OCI-LY1 (cell line): ENCODE measurements around the gene PUM1.

ENCODE experiments used
- EZH2 ChIP-seq: fragments of 200-600 bp; sonication (generic), shearing (Covaris generic); IDR thresholded peaks from 2 replicates; pipeline ENCODE4 v1.8.0; 2017; ENCODE audit warnings: borderline replicate concordance, mixed run types, mild to moderate bottlenecking, antibody characterized with exemption, low read length, moderate library complexity, mixed read lengths
- TF ChIP-seq, protein P1 (sequence below): fragments of 200-600 bp; sonication (generic), shearing (Covaris generic); IDR thresholded peaks from 2 replicates; pipeline ENCODE4 v1.5.1; 2017; ENCODE audit warnings: mild to moderate bottlenecking, antibody characterized with exemption, low read length, moderate library complexity, mixed read lengths

DNA sequence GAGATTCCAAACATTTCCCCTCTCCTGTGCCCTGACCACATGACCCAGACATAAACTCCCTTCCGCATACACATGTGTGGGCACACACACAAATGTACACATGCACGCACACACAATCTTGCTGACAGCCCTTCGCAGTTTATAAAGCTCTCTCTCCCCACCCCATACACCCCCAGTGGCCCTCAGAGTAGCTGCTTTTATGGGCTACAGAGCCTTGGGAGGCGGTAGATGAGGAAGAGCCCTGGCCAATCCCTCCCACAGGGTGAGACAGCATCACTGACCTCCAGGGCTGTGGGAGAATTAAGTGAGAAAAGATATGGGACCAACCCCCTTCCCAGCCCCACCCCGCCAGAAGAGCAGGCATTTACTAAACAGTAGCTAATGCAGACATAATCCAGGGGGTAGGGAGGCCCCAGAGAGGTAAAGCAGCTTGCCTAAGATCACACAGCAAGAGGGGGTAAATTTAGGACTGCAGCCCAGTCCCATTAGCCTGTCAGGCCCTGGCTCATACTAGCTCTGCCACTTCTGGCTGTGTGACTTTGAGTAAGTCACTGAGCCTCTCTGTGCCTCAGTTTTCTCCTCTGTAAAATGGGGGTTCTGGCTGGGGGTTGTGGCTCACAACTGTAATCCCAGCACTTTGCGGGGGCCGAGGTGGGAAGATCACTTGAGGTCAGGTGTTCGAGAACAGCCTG is 162.0 kb downstream of the PUM1 start:
- TF ChIP-seq, protein P1, sequence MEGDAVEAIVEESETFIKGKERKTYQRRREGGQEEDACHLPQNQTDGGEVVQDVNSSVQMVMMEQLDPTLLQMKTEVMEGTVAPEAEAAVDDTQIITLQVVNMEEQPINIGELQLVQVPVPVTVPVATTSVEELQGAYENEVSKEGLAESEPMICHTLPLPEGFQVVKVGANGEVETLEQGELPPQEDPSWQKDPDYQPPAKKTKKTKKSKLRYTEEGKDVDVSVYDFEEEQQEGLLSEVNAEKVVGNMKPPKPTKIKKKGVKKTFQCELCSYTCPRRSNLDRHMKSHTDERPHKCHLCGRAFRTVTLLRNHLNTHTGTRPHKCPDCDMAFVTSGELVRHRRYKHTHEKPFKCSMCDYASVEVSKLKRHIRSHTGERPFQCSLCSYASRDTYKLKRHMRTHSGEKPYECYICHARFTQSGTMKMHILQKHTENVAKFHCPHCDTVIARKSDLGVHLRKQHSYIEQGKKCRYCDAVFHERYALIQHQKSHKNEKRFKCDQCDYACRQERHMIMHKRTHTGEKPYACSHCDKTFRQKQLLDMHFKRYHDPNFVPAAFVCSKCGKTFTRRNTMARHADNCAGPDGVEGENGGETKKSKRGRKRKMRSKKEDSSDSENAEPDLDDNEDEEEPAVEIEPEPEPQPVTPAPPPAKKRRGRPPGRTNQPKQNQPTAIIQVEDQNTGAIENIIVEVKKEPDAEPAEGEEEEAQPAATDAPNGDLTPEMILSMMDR, result no peak
- no peak for TF ChIP-seq EZH2
